Astrocyte (in vitro differentiated cells and primary cell): ENCODE results near the gene HOXA13. TPM values are rescaled to one million over a fixed set of nuclear protein-coding genes. Genes with fewer than 3 reads are reported as not detected.

ENCODE experiments used
- DNase-seq: peaks from one replicate; pipeline ENCODE4 v3.0.0-alpha.2; 2010; ENCODE audit warnings: low read depth
- FAIRE-seq: peaks from 2 replicates; lab custom pipeline; 2011; peaks lifted over from hg19 to GRCh38; lab: Jason Lieb, UNC
- H2AFZ ChIP-seq: 2 replicates; pipeline ENCODE4 v1.6.0; 2012; ENCODE audit warnings: low read depth, low read length, inconsistent platforms
- H3K27ac ChIP-seq: 2 replicates; pipeline ENCODE4 v1.5.1; 2011; ENCODE audit warnings: low read depth, low read length, inconsistent platforms
- H3K27me3 ChIP-seq: 2 replicates; pipeline ENCODE4 v1.6.0; 2011; ENCODE audit warnings: low read length, inconsistent platforms; ENCODE audit not compliant: insufficient read depth
- H3K36me3 ChIP-seq: 2 replicates; pipeline ENCODE4 v1.5.1; 2011; ENCODE audit warnings: low read length, inconsistent platforms; ENCODE audit not compliant: insufficient read depth
- H3K4me1 ChIP-seq: 2 replicates; pipeline ENCODE4 v1.5.1; 2011; ENCODE audit warnings: low read length, inconsistent platforms; ENCODE audit not compliant: insufficient read depth
- H3K4me2 ChIP-seq: 2 replicates; pipeline ENCODE4 v1.6.0; 2012; ENCODE audit warnings: low read length, inconsistent platforms
- H3K4me3 ChIP-seq: 2 replicates; pipeline ENCODE4 v1.5.1; 2011; ENCODE audit warnings: low read depth, mild to moderate bottlenecking, low read length, inconsistent platforms; ENCODE audit not compliant: insufficient read depth
- H3K79me2 ChIP-seq: 2 replicates; pipeline ENCODE4 v1.6.0; 2012; ENCODE audit warnings: mild to moderate bottlenecking, low read length, inconsistent platforms; ENCODE audit not compliant: insufficient read depth
- H3K9ac ChIP-seq: 2 replicates; pipeline ENCODE4 v1.6.0; 2012; ENCODE audit warnings: mild to moderate bottlenecking, low read length, inconsistent platforms
- H3K9me3 ChIP-seq: 2 replicates; pipeline ENCODE4 v1.5.1; 2012; ENCODE audit warnings: low read depth, mild to moderate bottlenecking, low read length, inconsistent platforms; ENCODE audit not compliant: insufficient read depth
- H4K20me1 ChIP-seq: 2 replicates; pipeline ENCODE4 v1.6.0; 2012; ENCODE audit warnings: low read length, inconsistent platforms; ENCODE audit not compliant: insufficient read depth
- H3K27ac Mint-ChIP-seq: one replicate; pipeline ENCODE4 v1.8.0; 2021; ENCODE audit warnings: mild to moderate bottlenecking, mixed read lengths; ENCODE audit not compliant: unreplicated experiment
- H3K27me3 Mint-ChIP-seq: one replicate; pipeline ENCODE4 v1.8.0; 2021; ENCODE audit warnings: low read depth, mixed read lengths; ENCODE audit not compliant: unreplicated experiment
- H3K36me3 Mint-ChIP-seq: one replicate; pipeline ENCODE4 v1.8.0; 2021; ENCODE audit warnings: low read depth, mixed read lengths; ENCODE audit not compliant: unreplicated experiment
- H3K4me1 Mint-ChIP-seq: one replicate; pipeline ENCODE4 v1.8.0; 2021; ENCODE audit warnings: low read depth, mixed read lengths; ENCODE audit not compliant: unreplicated experiment
- H3K4me3 Mint-ChIP-seq: one replicate; pipeline ENCODE4 v1.8.0; 2021; ENCODE audit warnings: mild to moderate bottlenecking, moderate library complexity, mixed read lengths; ENCODE audit not compliant: unreplicated experiment
- H3K9me3 Mint-ChIP-seq: one replicate; pipeline ENCODE4 v1.8.0; 2021; ENCODE audit warnings: mild to moderate bottlenecking, mixed read lengths; ENCODE audit not compliant: unreplicated experiment
- EZH2 ChIP-seq: IDR thresholded peaks from 2 replicates; pipeline ENCODE4 v1.6.1; 2012; ENCODE audit warnings: mild to moderate bottlenecking, low read length, inconsistent platforms; ENCODE audit not compliant: insufficient read depth
- total RNA-seq: library from RNA; stranded (reverse); gene quantifications from 2 replicates; pipeline ENCODE4 v1.2.1, GENCODE V29; 2021
- TF ChIP-seq, protein P1 (sequence below): IDR thresholded peaks from 2 replicates; pipeline ENCODE4 v1.5.1; 2011; ENCODE audit warnings: low read depth, mild to moderate bottlenecking, inconsistent platforms, low read length, moderate library complexity; ENCODE audit not compliant: insufficient read depth

The HOXA13 gene
- total RNA-seq, 1 donor from 2014 or later: not detected

DNA sequence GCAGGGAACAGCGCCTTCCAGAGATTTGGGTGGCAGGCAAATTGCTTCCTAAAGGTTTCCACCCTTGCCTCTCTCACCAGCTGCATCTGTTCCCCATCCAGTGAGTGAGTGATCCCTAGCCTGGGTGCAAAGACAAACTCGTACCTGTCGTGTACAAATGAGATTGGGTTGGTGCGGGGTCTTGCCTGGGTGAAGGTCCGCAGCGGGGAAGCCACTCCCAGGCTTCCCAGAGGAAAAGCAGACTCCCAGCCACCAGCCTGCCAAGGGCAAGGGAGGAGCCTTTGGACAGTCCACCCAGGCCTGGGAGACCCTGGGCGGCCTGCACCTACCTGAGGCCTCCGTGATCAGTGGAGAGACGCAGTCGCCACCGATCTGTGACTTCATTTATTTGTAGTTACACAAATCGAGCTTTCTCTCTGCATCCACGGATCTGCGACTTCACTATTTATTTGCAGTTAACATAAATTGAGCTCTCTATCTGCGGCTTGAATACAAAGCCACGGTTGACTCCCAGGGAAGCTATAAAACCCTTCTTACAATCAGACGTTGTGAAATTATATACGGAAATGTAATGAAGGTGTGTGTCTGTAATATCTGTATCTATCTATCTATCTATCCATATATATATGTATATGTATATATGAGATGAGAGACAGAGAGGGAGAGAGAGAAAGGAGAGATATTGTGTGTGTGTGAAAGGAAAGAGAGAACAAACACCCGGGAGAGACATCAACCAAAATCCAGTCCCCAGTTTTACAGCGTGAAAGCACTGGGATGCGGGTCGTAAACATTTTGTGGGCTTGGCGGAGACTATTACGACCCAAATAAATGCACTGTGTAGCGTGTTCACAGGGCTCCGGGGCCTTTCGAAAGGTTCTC is 40.4 kb downstream of the HOXA13 start:
- H3K27ac Mint-ChIP-seq: no peak overlapping the region
- H3K27me3 Mint-ChIP-seq: peaks cover 82% of the 10 kb centered on the region
- no peak for FAIRE-seq
- H3K79me2 ChIP-seq: no peaks in the 10 kb centered on the region
- H3K27me3 ChIP-seq: peaks cover 92% of the 10 kb centered on the region
- no peak for DNase-seq
- H3K4me1 Mint-ChIP-seq: no peaks in the 10 kb centered on the region
- H3K9me3 ChIP-seq: peaks cover 8% of the 10 kb centered on the region
- peak overlapping the region; percentile 30 for H3K4me3 Mint-ChIP-seq
- H3K4me3 ChIP-seq: no peak overlapping the region
- no peaks in the 10 kb centered on the region for H3K36me3 ChIP-seq
- no peak overlapping the region for H3K9ac ChIP-seq
- H3K36me3 Mint-ChIP-seq: no peaks in the 10 kb centered on the region
- H3K4me1 ChIP-seq: peaks cover 3% of the 10 kb centered on the region
- peaks cover 32% of the 10 kb centered on the region for H3K9me3 Mint-ChIP-seq
- H2AFZ ChIP-seq: no peak overlapping the region
- no peak overlapping the region for H3K4me2 ChIP-seq
- TF ChIP-seq, protein P1, sequence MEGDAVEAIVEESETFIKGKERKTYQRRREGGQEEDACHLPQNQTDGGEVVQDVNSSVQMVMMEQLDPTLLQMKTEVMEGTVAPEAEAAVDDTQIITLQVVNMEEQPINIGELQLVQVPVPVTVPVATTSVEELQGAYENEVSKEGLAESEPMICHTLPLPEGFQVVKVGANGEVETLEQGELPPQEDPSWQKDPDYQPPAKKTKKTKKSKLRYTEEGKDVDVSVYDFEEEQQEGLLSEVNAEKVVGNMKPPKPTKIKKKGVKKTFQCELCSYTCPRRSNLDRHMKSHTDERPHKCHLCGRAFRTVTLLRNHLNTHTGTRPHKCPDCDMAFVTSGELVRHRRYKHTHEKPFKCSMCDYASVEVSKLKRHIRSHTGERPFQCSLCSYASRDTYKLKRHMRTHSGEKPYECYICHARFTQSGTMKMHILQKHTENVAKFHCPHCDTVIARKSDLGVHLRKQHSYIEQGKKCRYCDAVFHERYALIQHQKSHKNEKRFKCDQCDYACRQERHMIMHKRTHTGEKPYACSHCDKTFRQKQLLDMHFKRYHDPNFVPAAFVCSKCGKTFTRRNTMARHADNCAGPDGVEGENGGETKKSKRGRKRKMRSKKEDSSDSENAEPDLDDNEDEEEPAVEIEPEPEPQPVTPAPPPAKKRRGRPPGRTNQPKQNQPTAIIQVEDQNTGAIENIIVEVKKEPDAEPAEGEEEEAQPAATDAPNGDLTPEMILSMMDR: no peak
- no peak for TF ChIP-seq EZH2
- no peak overlapping the region for H3K27ac ChIP-seq
- H4K20me1 ChIP-seq: no peaks in the 10 kb centered on the region

DNA sequence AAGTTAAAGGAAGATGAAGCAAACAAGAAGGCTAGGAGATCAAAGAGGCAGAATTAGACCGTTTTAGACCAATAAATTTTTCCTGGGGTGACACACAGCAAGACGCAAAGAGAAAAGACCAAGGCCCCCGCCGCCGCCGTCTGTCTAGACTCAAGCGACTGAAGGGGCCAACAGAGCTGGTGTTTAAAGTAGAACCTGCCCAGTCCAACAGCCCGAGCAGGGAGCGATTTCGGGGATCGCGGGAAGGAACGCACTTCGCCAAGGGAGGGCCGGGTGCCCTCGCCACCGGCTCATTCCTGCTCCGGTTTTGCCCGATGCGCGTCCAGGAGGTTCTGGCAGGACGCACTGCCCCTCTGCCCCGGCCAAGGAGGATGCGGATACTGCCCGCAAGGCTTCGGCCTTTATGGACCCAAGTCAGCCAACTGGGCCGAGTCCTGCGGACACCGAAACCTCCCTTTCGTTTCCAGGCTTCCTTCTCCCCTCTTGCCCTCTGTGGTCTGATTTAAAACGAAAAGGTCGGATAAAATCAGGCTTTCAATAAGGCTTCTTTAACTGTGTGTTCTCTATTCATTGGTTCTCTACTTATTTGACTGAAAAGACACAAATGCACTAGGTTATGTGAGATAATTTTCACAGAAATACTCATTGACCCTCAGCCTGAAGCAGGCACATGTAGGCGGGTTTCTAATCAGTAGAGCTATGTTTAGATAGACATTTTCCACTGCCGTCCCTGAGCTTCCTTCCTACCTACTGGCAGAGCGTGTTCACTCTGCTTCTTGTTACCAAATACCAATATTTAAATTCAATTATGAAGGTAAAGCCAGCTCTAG is 41.2 kb downstream of the HOXA13 start:
- H3K4me3 ChIP-seq: no peak overlapping the region
- DNase-seq: no peak
- peaks cover 3% of the 10 kb centered on the region for H3K4me1 ChIP-seq
- H2AFZ ChIP-seq: no peak overlapping the region
- no peak overlapping the region for H3K4me2 ChIP-seq
- H3K79me2 ChIP-seq: no peaks in the 10 kb centered on the region
- H4K20me1 ChIP-seq: no peaks in the 10 kb centered on the region
- Mint-ChIP-seq H3K36me3 (no peaks in the 10 kb centered on the region), H3K4me3 (no peak overlapping the region), H3K27ac (peak overlapping the region; percentile 47), H3K4me1 (no peaks in the 10 kb centered on the region), H3K9me3 (peaks cover 33% of the 10 kb centered on the region), H3K27me3 (peaks cover 84% of the 10 kb centered on the region)
- TF ChIP-seq, protein P1: no peak
- peak; percentile 31 for TF ChIP-seq EZH2
- no peak overlapping the region for H3K27ac ChIP-seq
- no peak for FAIRE-seq
- H3K36me3 ChIP-seq: no peaks in the 10 kb centered on the region
- H3K27me3 ChIP-seq: peaks cover 92% of the 10 kb centered on the region
- H3K9me3 ChIP-seq: peaks cover 12% of the 10 kb centered on the region
- H3K9ac ChIP-seq: no peak overlapping the region
